Ureter (tissue), 1 donor: ENCODE results near the gene OAS3. TPM values are rescaled to one million over a fixed set of nuclear protein-coding genes. Genes with fewer than 3 reads are reported as not detected.

Experiments used
- DNase-seq: peaks from one replicate; pipeline ENCODE4 v3.0.0-alpha.2; 2020; ENCODE audit warnings: low spot score
- total RNA-seq: library from RNA; stranded (reverse); gene quantifications from one replicate; pipeline ENCODE4 v1.2.4, GENCODE V29; 2023
- donor health status: DM: yes; HTN: yes; CAD: no.

OAS3 gene
- total RNA-seq, 1 donor from 2014 or later, result 33.4 TPM

DNA sequence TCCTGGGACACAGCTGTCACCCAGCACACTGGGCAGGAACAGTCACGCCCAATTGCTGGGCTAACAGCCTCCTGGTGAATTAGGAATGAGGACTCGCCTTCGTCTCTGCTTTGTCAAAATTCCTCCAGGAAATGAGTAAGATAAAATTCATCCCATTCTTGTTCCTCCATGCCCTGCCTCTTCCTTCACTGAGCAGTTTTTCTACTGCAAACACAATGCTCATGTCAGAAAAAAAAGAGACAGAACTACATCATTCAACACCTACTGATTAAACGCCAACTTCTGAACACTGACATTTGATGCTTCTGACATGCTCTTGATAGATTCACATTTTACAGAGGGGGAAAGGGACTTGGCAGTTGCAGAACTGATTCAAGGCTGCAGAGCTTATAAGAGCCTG is 80.8 kb downstream of the OAS3 start:
- no peak for DNase-seq

DNA sequence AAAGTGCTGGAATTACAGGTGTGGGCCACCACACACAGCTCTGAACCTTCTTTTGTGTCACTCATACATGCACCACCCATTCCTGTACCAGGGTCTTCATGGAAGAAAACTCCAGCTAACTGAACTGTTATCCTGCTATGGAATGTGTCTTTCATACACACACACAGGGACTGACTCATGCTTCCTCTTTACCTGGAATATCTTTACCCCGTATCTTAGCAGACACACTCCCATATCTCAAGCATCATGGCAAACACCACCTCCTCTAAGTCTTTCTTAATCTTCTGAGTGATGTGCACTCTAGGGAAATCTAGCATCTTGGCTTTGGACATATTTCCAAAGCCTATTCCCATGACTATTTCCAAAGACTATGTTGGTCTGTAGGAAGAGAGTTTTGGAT is 83.2 kb downstream of the OAS3 start:
- DNase-seq, result no peak

Other genes starting within 250 kb of the OAS3 start
- gene RPH3A, start 146.7 kb upstream of the OAS3 start, total RNA-seq, result not detected
- gene OAS1, start 31.5 kb upstream of the OAS3 start, total RNA-seq, result 48.4 TPM
- gene OAS2, start 40.0 kb downstream of the OAS3 start, total RNA-seq, result 27.5 TPM
- 1.1 TPM for gene DTX1, start 118.3 kb downstream of the OAS3 start, total RNA-seq
- gene RASAL1, start 197.3 kb downstream of the OAS3 start, total RNA-seq, result 1.6 TPM
- gene CFAP73, start 211.2 kb downstream of the OAS3 start, total RNA-seq, result not detected
- 65.2 TPM for gene DDX54, start 247.0 kb downstream of the OAS3 start, total RNA-seq
- 11.6 TPM for gene RITA1, start 247.2 kb downstream of the OAS3 start, total RNA-seq